Inflammatory macrophage treated with lipopolysaccharide for 4 hours (primary cell): ENCODE measurements around the gene LCE1E.

ENCODE experiments used
- DNase-seq: peaks from one replicate; pipeline ENCODE4 v3.0.0-alpha.2; 2020

Gene LCE1E

GRCh38 chr1:152786077-152786476, at the start of gene LCE1E:
LCE1E (plus strand) TSS chr1:152786257; CDS start chr1:152787300, 1,043 bp downstream.
- DNase-seq = no peak

- no peak for DNase-seq
Observed at GRCh38 chr1:152737997-152738396, 48.1 kb upstream of the LCE1E start.

- DNase-seq = no peak
Observed at GRCh38 chr1:152739841-152740240, 46.2 kb upstream of the LCE1E start.

- DNase-seq = no peak
Observed at GRCh38 chr1:152741656-152742055, 44.4 kb upstream of the LCE1E start.

- no peak for DNase-seq
Observed at GRCh38 chr1:152743371-152744145, 42.5 kb upstream of the LCE1E start.

- DNase-seq = no peak
Observed at GRCh38 chr1:152745289-152745704, 40.8 kb upstream of the LCE1E start.

GRCh38 chr1:152745765-152746444, 40.2 kb upstream of the LCE1E start:
- DNase-seq = no peak

- DNase-seq = no peak
Observed at GRCh38 chr1:152747831-152748230, 38.2 kb upstream of the LCE1E start.

GRCh38 chr1:152752225-152752624, 33.8 kb upstream of the LCE1E start:
- no peak for DNase-seq

GRCh38 chr1:152753586-152753985, 32.5 kb upstream of the LCE1E start:
- DNase-seq = no peak

- no peak for DNase-seq
Observed at GRCh38 chr1:152756872-152757271, 29.2 kb upstream of the LCE1E start.

GRCh38 chr1:152757747-152758146, 28.3 kb upstream of the LCE1E start, which contains the start of gene KPRP:
KPRP (plus strand) TSS chr1:152758025; CDS start chr1:152759589, 1,564 bp downstream.
- no peak for DNase-seq

GRCh38 chr1:152758636-152759035, 27.4 kb upstream of the LCE1E start:
- no peak for DNase-seq

GRCh38 chr1:152759453-152760173, 26.4 kb upstream of the LCE1E start:
- no peak for DNase-seq

- no peak for DNase-seq
Observed at GRCh38 chr1:152760551-152761190, 25.4 kb upstream of the LCE1E start.

- DNase-seq = no peak
Observed at GRCh38 chr1:152761609-152762213, 24.3 kb upstream of the LCE1E start.

- no peak for DNase-seq
Observed at GRCh38 chr1:152768847-152769533, 17.1 kb upstream of the LCE1E start.

- DNase-seq = no peak
Observed at GRCh38 chr1:152770411-152770810, 15.6 kb upstream of the LCE1E start.

- DNase-seq = no peak
Observed at GRCh38 chr1:152774875-152775274, 11.2 kb upstream of the LCE1E start, which contains the start of gene LCE1F. LCE1F (plus strand) TSS chr1:152775140; CDS start chr1:152776372, 1,232 bp downstream.

- DNase-seq = no peak
Observed at GRCh38 chr1:152776361-152776760, 9.7 kb upstream of the LCE1E start.

- peak; percentile 12 for DNase-seq
Observed at GRCh38 chr1:152777510-152778137, 8.4 kb upstream of the LCE1E start.
